HepG2 (cell line): ENCODE measurements around the gene TMEM87B. TPM values are rescaled to one million over a fixed set of nuclear protein-coding genes. Genes with fewer than 3 reads are reported as not detected.

ENCODE experiments used
- ATAC-seq: fragments of 200-7000 bp; cut with Tn5 transposase; 3 replicates; pipeline ENCODE4 v1.9.1; 2020; ENCODE audit warnings: mild to moderate bottlenecking, moderate library complexity
- BruUV-seq: library from RNA; stranded (reverse); fragments of 400-500 nt; replicated peaks from 2 replicates; lab custom pipeline; 2021; lab: Mats Ljungman, UMichigan
- CTCF ChIA-PET: fragments of 300-600 bp; formaldehyde crosslinking; extraction: SDS; loops from one replicate; lab custom pipeline; 2021; ENCODE audit warnings: low total read pairs, inconsistent platforms, low intra/inter-chr PET ratio; lab: Yijun Ruan, JAX
- POLR2A ChIA-PET: fragments of 350-600 bp; sonication (Branson Sonifier 250); formaldehyde crosslinking; loops from one replicate; lab custom pipeline; 2020; ENCODE audit warnings: antibody characterized with exemption, inconsistent platforms; lab: Yijun Ruan, JAX
- DNase-seq: peaks from one replicate; pipeline ENCODE4 v3.0.0-alpha.2; 2015; ENCODE audit warnings: low spot score
- FAIRE-seq: peaks from 3 replicates; lab custom pipeline; 2011; peaks lifted over from hg19 to GRCh38; lab: Jason Lieb, UNC
- H2AFZ ChIP-seq: one replicate; pipeline ENCODE4 v1.6.1; 2011; ENCODE audit warnings: low read length, inconsistent platforms
- H3K27ac ChIP-seq: fragments of 300-600 bp; 3 replicates; pipeline ENCODE4 v1.8.0; 2011; ENCODE audit warnings: mixed run types, mild to moderate bottlenecking, mixed read lengths, low read length, inconsistent platforms; ENCODE audit not compliant: insufficient read depth; ENCODE audit errors: extremely low read length
- H3K27me3 ChIP-seq, 2 experiments: fragments of 200-600 bp in 1 of 2; 2 replicates in 1 of 2; 3 replicates in 1 of 2; pipeline versions ENCODE4 v1.6.0 to v1.8.0; 2011; ENCODE audit warnings: low read length in 2 of 2, mild to moderate bottlenecking in 2 of 2, moderate library complexity in 2 of 2, inconsistent platforms in 1 of 2; ENCODE audit not compliant: insufficient read depth in 2 of 2, control insufficient read depth in 1 of 2
- H3K36me3 ChIP-seq, 2 experiments: fragments of 200-600 bp in 1 of 2; replicated peaks in 1 of 2; 2 replicates in 1 of 2; 3 replicates in 1 of 2; pipeline versions ENCODE4 v1.5.1 to v1.8.0; 2011; ENCODE audit warnings: low read length in 2 of 2, inconsistent platforms in 1 of 2; ENCODE audit not compliant: insufficient read depth in 2 of 2, control insufficient read depth in 1 of 2
- H3K4me1 ChIP-seq: 2 replicates; pipeline ENCODE4 v1.5.1; 2012; ENCODE audit warnings: low read length, inconsistent platforms; ENCODE audit not compliant: insufficient read depth
- H3K4me2 ChIP-seq: 2 replicates; pipeline ENCODE4 v1.6.0; 2011; ENCODE audit warnings: low read depth, low read length, inconsistent platforms
- H3K4me3 ChIP-seq, 3 experiments: fragments of 200-600 bp in 1 of 3; sonication (generic), shearing (Covaris generic) in 1 of 3; replicated peaks in 1 of 3; 2 replicates each; pipeline ENCODE4 v1.5.1; 2011 to 2016; ENCODE audit warnings: low read length in 3 of 3, inconsistent platforms in 2 of 3, low read depth in 2 of 3, mild to moderate bottlenecking in 2 of 3, control low read depth in 1 of 3, mixed read lengths in 1 of 3; ENCODE audit not compliant: insufficient read depth in 1 of 3
- H3K79me2 ChIP-seq: one replicate; pipeline ENCODE4 v1.6.1; 2011; ENCODE audit warnings: low read length, inconsistent platforms; ENCODE audit not compliant: insufficient read depth
- H3K9ac ChIP-seq: 2 replicates; pipeline ENCODE4 v1.6.0; 2011; ENCODE audit warnings: mild to moderate bottlenecking, low read depth, low read length, inconsistent platforms; ENCODE audit not compliant: insufficient read depth
- H3K9me3 ChIP-seq: 2 replicates; pipeline ENCODE4 v1.5.1; 2012; ENCODE audit warnings: mild to moderate bottlenecking, low read length
- H4K20me1 ChIP-seq: 2 replicates; pipeline ENCODE4 v1.6.0; 2011; ENCODE audit warnings: inconsistent platforms, mild to moderate bottlenecking, low read length, moderate library complexity; ENCODE audit not compliant: insufficient read depth
- ATAD3A ChIP-seq: sonication (generic); formaldehyde crosslinking; IDR thresholded peaks from 2 replicates; pipeline ENCODE4 v1.4.0; 2020; ENCODE audit warnings: missing genetic modification reagents
- NR2C2 ChIP-seq: sonication (generic); formaldehyde crosslinking; IDR thresholded peaks from 2 replicates; pipeline ENCODE4 v1.4.0; 2020; ENCODE audit warnings: missing genetic modification reagents, mild to moderate bottlenecking, moderate library complexity, borderline replicate concordance
- SOX6 ChIP-seq, 2 experiments: fragments of 450-650 bp in 1 of 2; sonication (generic) in 1 of 2; formaldehyde crosslinking in 1 of 2; IDR thresholded peaks; 2 replicates each; pipeline versions ENCODE4 v1.4.0 to v1.6.1; 2017 to 2020; ENCODE audit warnings: antibody characterized with exemption in 1 of 2, mild to moderate bottlenecking in 1 of 2, missing genetic modification reagents in 1 of 2
- YY1 ChIP-seq: IDR thresholded peaks from 2 replicates; pipeline ENCODE4 v1.6.1; 2011; ENCODE audit warnings: low read length, low read depth, moderate library complexity, mild to moderate bottlenecking; ENCODE audit not compliant: insufficient read depth, insufficient replicate concordance
- ZNF430 ChIP-seq: sonication (generic); formaldehyde crosslinking; IDR thresholded peaks from 2 replicates; pipeline ENCODE4 v1.9.0; 2021; ENCODE audit warnings: mild to moderate bottlenecking, missing genetic modification reagents
- ZNF512B ChIP-seq: sonication (generic); formaldehyde crosslinking; IDR thresholded peaks from 2 replicates; pipeline ENCODE4 v1.5.1; 2020; ENCODE audit warnings: missing genetic modification reagents, mild to moderate bottlenecking, borderline replicate concordance
- ZNF550 ChIP-seq: sonication (generic); formaldehyde crosslinking; IDR thresholded peaks from 2 replicates; pipeline ENCODE4 v1.4.0; 2020; ENCODE audit warnings: mild to moderate bottlenecking, missing genetic modification reagents, borderline replicate concordance
- ZNF616 ChIP-seq: sonication (generic); formaldehyde crosslinking; IDR thresholded peaks from 2 replicates; pipeline ENCODE4 v1.5.0; 2020; ENCODE audit warnings: low read depth, mild to moderate bottlenecking, missing genetic modification reagents
- ZSCAN31 ChIP-seq: sonication (generic); formaldehyde crosslinking; IDR thresholded peaks from 2 replicates; pipeline ENCODE4 v1.5.0; 2020; ENCODE audit warnings: low read depth, mild to moderate bottlenecking, missing genetic modification reagents
- WGBS: methylation state at CpG from one replicate; pipeline ENCODE4 v1.1.6; 2017; ENCODE audit warnings: low lambda C conversion rate; 5-methylcytosine and 5-hydroxymethylcytosine counted together
- in situ Hi-C: cut with HindIII; loops from 2 replicates; pipeline ENCODE4 v1.10.0; 2017; ENCODE audit warnings: low pct_unique_long_range_greater_than_20kb; ENCODE audit not compliant: extremely low pct_ligation_motif_present
- intact Hi-C: fragments of 100-400 bp; cut with micrococcal nuclease; formaldehyde crosslinking; loops from one replicate; pipeline ENCODE4 v1.10.0; 2022; ENCODE audit not compliant: unreplicated experiment
- polyA plus RNA-seq, 8 experiments: library from polyadenylated mRNA; depleted of rRNA in 3 of 8; stranded (reverse) in 7 of 8; unstranded in 1 of 8; fragments of >200 nt; fragmentation: Illumina TruSeq in 4 of 8; extraction: Trizol in 4 of 8; gene quantifications; 2 replicates each; pipeline versions ENCODE4 v1.2.1 to v1.2.3, GENCODE V29; 2011 to 2016; ENCODE audit warnings: low read depth in 4 of 8, missing spikeins in 1 of 8, mixed read lengths in 1 of 8; ENCODE audit not compliant: insufficient read depth in 1 of 8
- total RNA-seq, 5 experiments: library from RNA; depleted of rRNA; stranded (reverse); fragments of >200 nt; fragmentation: Illumina TruSeq; extraction: Trizol; gene quantifications; 2 replicates each; pipeline ENCODE4 v1.2.3, GENCODE V29; 2016; ENCODE audit warnings: low read depth in 1 of 5

The TMEM87B gene
- total and polyA plus RNA-seq, 2 of the 13 experiments (the other 11 are each of a cell fraction or from before 2014, with no cell fraction given): 15.1 to 16.2 TPM

GRCh38 chr2:112061840-112062239 is 6.8 kb downstream of the TMEM87B start:
- Histone ChIP-seq H3K36me3 (peaks cover 3 to 17% of the 10 kb centered on the region in 2 experiments; a peak in 3 of 5 replicates), H3K4me2 (no peak overlapping the region), H2AFZ (no peak overlapping the region), H3K9me3 (no peaks in the 10 kb centered on the region), H3K4me3 (no peak overlapping the region), H3K27ac (no peak overlapping the region), H3K9ac (no peak overlapping the region), H3K4me1 (peaks cover 43% of the 10 kb centered on the region), H3K27me3 (no peaks in the 10 kb centered on the region), H3K79me2 (peaks cover 7% of the 10 kb centered on the region), H4K20me1 (no peaks in the 10 kb centered on the region)
- ChIA-PET CTCF (no interaction called here), POLR2A (no interaction called here)
- intact Hi-C loops (no loop called here), in situ Hi-C loops (no loop called here)
- 100% methylated on average over 2 of the region's 2 CpGs for WGBS
- DNase-seq (no peak), ATAC-seq (no peak), FAIRE-seq (no peak)
- no TSS peak for BruUV-seq
- no peak for TF ChIP-seq ZSCAN31 (CRISPR knock-in tag)
- TF ChIP-seq ZNF550 (CRISPR knock-in tag): no peak
- no peak for TF ChIP-seq ATAD3A (CRISPR knock-in tag)
- no peak for TF ChIP-seq YY1
- TF ChIP-seq ZNF512B (CRISPR knock-in tag): no peak
- no peak for TF ChIP-seq ZNF616 (CRISPR knock-in tag)
- no peak for TF ChIP-seq ZNF430
- no peak for TF ChIP-seq SOX6 (IDR thresholded peaks at IDR 0.05)
- TF ChIP-seq SOX6 (CRISPR knock-in tag; IDR thresholded peaks at IDR 0.05): no peak
- no peak for TF ChIP-seq NR2C2 (CRISPR knock-in tag)
